Skin epidermis (tissue), 12 donors: ENCODE results near the gene HSPD1.

Experiments used
- H3K27ac ChIP-seq, 21 experiments: fragments of 200-600 bp; sonication (generic) in 11 of 21; one replicate each; pipeline ENCODE4 v1.5.0; 2020; ENCODE audit warnings: mild to moderate bottlenecking in 3 of 21, inconsistent platforms in 2 of 21, moderate library complexity in 2 of 21
- H3K4me3 ChIP-seq, 7 experiments: fragments of 200-600 bp; sonication (generic) in 2 of 7; one replicate each; pipeline ENCODE4 v1.5.0; 2020; ENCODE audit warnings: inconsistent platforms in 2 of 7, mild to moderate bottlenecking in 2 of 7, moderate library complexity in 1 of 7

The HSPD1 gene

GRCh38 chr2:197450465-197450864, 49.2 kb downstream of the HSPD1 start:
- Histone ChIP-seq H3K27ac (no peak overlapping the region), H3K4me3 (peak overlapping the region in 1 of 7 experiments; percentile 14)

GRCh38 chr2:197446844-197447243, 52.8 kb downstream of the HSPD1 start:
- H3K27ac ChIP-seq: no peak overlapping the region
- H3K4me3 ChIP-seq: no peak overlapping the region

- Histone ChIP-seq H3K27ac (no peak overlapping the region), H3K4me3 (no peak overlapping the region)
Measured at GRCh38 chr2:197445746-197446145, 53.9 kb downstream of the HSPD1 start.

GRCh38 chr2:197442857-197443256, 56.8 kb downstream of the HSPD1 start:
- peak overlapping the region in 1 of 21 experiments; percentile 22 for H3K27ac ChIP-seq
- H3K4me3 ChIP-seq: no peak overlapping the region

GRCh38 chr2:197437380-197437779, 62.3 kb downstream of the HSPD1 start:
- Histone ChIP-seq H3K27ac (no peak overlapping the region), H3K4me3 (no peak overlapping the region)
